Subcutaneous abdominal adipose tissue (tissue), 5 donors: ENCODE results near the gene GH1.
"Not testable (repeated sequence)": the region's sequence is repeated elsewhere in the genome, so short reads cannot be mapped to it uniquely, and the experiment has no call there.

Experiments
- H3K27ac ChIP-seq: one replicate; pipeline ENCODE4 v1.7.0; 2013; ENCODE audit warnings: low read depth, mild to moderate bottlenecking, inconsistent platforms, low read length, moderate library complexity
- H3K27me3 ChIP-seq, 5 donors: one replicate each; pipeline ENCODE4 v1.7.0; 2013; ENCODE audit warnings: low read length in 5 of 5, inconsistent platforms in 1 of 5; ENCODE audit not compliant: control insufficient read depth in 5 of 5, insufficient read depth in 4 of 5
- H3K36me3 ChIP-seq, 5 donors: one replicate each; pipeline ENCODE4 v1.7.0; 2013; ENCODE audit warnings: low read length in 5 of 5; ENCODE audit not compliant: control insufficient read depth in 5 of 5, insufficient read depth in 5 of 5
- H3K4me1 ChIP-seq, 5 donors: one replicate each; pipeline ENCODE4 v1.7.0; 2013; ENCODE audit warnings: low read length in 5 of 5, mild to moderate bottlenecking in 3 of 5, moderate library complexity in 1 of 5; ENCODE audit not compliant: control insufficient read depth in 5 of 5, insufficient read depth in 5 of 5
- H3K4me3 ChIP-seq, 5 donors: one replicate each; pipeline ENCODE4 v1.7.0; 2013; ENCODE audit warnings: low read length in 5 of 5, low read depth in 1 of 5
- H3K9ac ChIP-seq, 5 donors: one replicate each; pipeline ENCODE4 v1.7.0; 2013; ENCODE audit warnings: low read length in 5 of 5, mild to moderate bottlenecking in 4 of 5, moderate library complexity in 3 of 5
- H3K9me3 ChIP-seq, 5 donors: one replicate each; pipeline ENCODE4 v1.7.0; 2013; ENCODE audit warnings: low read length in 5 of 5; ENCODE audit not compliant: control insufficient read depth in 5 of 5
- donor health status: healthy.
- donor health status: healthy.
- donor health status: healthy.
- donor health status: healthy.
- donor health status: healthy.

GH1 gene

GRCh38 chr17:63917646-63918045, 993 bp downstream of the GH1 start:
- no peak overlapping the region for H3K9ac ChIP-seq
- no peak overlapping the region for H3K27ac ChIP-seq
- H3K4me3 ChIP-seq, result no peak overlapping the region
- H3K27me3 ChIP-seq, result peaks cover 0 to 4% (median 2%) of the 10 kb centered on the region in 5 donors
- H3K4me1 ChIP-seq, result peaks cover 0 to 10% (median 1%) of the 10 kb centered on the region in 5 donors
- H3K36me3 ChIP-seq, result no peaks in the 10 kb centered on the region
- H3K9me3 ChIP-seq, result no peaks in the 10 kb centered on the region

DNA sequence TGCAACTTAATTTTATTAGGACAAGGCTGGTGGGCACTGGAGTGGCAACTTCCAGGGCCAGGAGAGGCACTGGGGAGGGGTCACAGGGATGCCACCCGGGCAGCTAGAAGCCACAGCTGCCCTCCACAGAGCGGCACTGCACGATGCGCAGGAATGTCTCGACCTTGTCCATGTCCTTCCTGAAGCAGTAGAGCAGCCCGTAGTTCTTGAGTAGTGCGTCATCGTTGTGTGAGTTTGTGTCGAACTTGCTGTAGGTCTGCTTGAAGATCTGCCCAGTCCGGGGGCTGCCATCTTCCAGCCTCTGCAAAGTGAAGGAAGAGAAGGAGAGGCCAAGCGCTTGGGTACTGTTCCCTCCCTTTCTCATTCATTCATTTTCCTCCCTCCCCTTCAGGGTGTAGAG, 1.4 kb downstream of the GH1 start:
- not testable (repeated sequence) for H3K27me3 ChIP-seq, H3K36me3 ChIP-seq, H3K9me3 ChIP-seq, H3K27ac ChIP-seq, H3K9ac ChIP-seq, H3K4me3 ChIP-seq
- H3K4me1 ChIP-seq, result peaks cover 0 to 10% (median 1%) of the 10 kb centered on the region in 5 donors

GRCh38 chr17:63916566-63917185, 2.0 kb downstream of the GH1 start:
- Histone ChIP-seq H3K36me3 (no peaks in the 10 kb centered on the region), H3K9me3 (no peaks in the 10 kb centered on the region), H3K27me3 (peaks cover 0 to 4% (median 2%) of the 10 kb centered on the region in 5 donors), H3K4me1 (peaks cover 0 to 10% (median 1%) of the 10 kb centered on the region in 5 donors), H3K27ac (no peak overlapping the region), H3K4me3 (no peak overlapping the region), H3K9ac (no peak overlapping the region)

DNA sequence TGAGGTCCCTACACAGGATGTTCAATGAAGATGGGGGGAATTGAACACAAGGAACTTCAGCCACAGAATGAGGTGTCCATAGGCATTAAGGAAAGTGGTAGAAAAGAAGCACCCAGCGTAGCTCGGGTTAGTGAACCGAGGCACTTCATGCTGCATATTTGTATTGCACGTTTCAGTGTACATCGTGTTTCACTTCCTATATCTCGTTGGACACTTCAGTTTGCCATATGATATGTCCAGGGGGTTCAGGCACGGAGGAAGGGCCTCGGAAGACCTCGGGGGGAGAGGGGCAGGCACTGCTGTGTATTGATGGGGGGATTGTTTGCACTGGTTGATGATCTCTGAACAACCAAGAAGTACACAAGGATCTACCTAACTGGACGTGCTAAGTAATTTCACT, 2.9 kb downstream of the GH1 start:
- not testable (repeated sequence) for H3K36me3 ChIP-seq, H3K9me3 ChIP-seq, H3K9ac ChIP-seq, H3K27ac ChIP-seq, H3K27me3 ChIP-seq, H3K4me3 ChIP-seq
- peaks cover 0 to 10% (median 1%) of the 10 kb centered on the region in 5 donors for H3K4me1 ChIP-seq

DNA sequence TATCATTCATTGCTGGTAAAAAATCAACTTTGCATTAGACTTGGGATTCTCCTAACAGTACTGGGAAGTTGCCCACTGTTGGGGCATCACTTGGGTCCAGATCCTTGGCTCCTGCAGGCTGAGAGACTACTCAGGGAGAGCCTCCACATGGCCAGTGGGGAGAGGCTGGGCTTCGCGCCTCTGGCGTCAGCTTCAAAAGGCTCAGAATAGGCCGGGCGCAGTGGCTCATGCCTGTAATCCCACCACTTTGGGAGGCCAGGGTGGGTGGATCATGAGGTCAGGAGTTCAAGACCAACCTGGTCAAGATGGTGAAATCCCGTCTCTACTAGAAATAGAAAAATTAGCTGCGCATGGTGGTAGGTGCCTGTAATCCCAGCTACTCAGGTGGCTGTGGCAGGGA, 4.2 kb downstream of the GH1 start:
- Histone ChIP-seq H3K27ac (no peak overlapping the region), H3K27me3 (peaks cover 0 to 7% (median 4%) of the 10 kb centered on the region in 5 donors), H3K4me3 (no peak overlapping the region), H3K36me3 (no peaks in the 10 kb centered on the region), H3K9ac (no peak overlapping the region), H3K9me3 (no peaks in the 10 kb centered on the region), H3K4me1 (peaks cover 0 to 10% (median 1%) of the 10 kb centered on the region in 5 donors)

DNA sequence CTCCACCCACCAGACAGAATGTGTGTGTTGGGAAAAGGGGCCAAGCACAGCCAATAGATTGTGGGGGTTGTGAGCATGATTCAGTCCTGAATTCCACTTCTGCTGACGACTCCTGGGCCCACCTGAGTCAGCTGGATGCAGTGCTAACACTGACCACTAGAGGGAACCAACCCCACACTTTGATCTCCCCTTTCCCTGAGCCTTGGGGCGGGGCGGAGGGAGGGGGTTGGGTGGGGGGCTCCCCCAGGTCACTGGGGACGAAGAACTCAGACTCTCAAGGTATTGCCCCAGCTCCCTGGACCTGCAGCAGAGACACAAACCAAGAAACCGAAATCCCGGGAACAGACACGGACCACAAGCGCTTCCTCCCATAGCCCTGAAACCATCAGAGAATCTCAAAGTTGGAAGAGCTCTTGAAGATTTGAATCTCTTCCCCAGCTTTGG, 7.0 kb downstream of the GH1 start:
- H3K27me3 ChIP-seq, result peaks cover 0 to 4% (median 2%) of the 10 kb centered on the region in 5 donors
- H3K36me3 ChIP-seq, result no peaks in the 10 kb centered on the region
- no peak overlapping the region for H3K27ac ChIP-seq
- H3K9me3 ChIP-seq, result no peaks in the 10 kb centered on the region
- no peak overlapping the region for H3K9ac ChIP-seq
- H3K4me1 ChIP-seq, result no peaks in the 10 kb centered on the region
- no peak overlapping the region for H3K4me3 ChIP-seq

- peaks cover 0 to 4% (median 2%) of the 10 kb centered on the region in 5 donors for H3K27me3 ChIP-seq
- H3K4me3 ChIP-seq, result no peak within 1 kb of the TSS
- no peaks in the 10 kb centered on the region for H3K4me1 ChIP-seq
- no peak within 1 kb of the TSS for H3K9ac ChIP-seq
- H3K9me3 ChIP-seq, result no peaks in the 10 kb centered on the region
- no peak within 1 kb of the TSS for H3K27ac ChIP-seq
- no peaks in the 10 kb centered on the region for H3K36me3 ChIP-seq
Measured at GRCh38 chr17:63911041-63911635, 7.5 kb downstream of the GH1 start, which contains the start of gene CSHL1. CSHL1 (minus strand) TSS chr17:63911258; CDS start chr17:63911196, 62 bp downstream.

GRCh38 chr17:63910096-63910495, 8.5 kb downstream of the GH1 start:
- Histone ChIP-seq H3K4me1 (no peaks in the 10 kb centered on the region), H3K27ac (no peak overlapping the region), H3K9ac (no peak overlapping the region), H3K9me3 (no peaks in the 10 kb centered on the region), H3K4me3 (no peak overlapping the region), H3K36me3 (no peaks in the 10 kb centered on the region), H3K27me3 (peaks cover 0 to 4% (median 2%) of the 10 kb centered on the region in 5 donors)

DNA sequence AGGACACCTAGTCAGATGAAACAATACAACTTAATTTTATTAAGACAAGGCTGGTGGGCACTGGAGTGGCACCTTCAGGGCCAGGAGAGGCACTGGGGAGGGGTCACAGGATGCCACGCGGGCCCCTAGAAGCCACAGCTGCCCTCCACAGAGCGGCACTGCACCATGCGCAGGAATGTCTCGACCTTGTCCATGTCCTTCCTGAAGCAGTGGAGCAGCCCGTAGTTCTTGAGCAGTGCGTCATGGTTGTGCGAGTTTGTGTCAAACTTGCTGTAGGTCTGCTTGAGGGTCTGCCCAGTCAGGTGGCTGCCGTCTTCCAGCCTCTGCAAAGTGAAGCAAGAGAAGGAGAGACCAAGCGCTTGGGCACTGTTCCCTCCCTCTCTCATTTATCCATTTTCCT, 9.1 kb downstream of the GH1 start:
- H3K9ac ChIP-seq, H3K36me3 ChIP-seq, H3K4me1 ChIP-seq, H3K27me3 ChIP-seq, H3K9me3 ChIP-seq, H3K4me3 ChIP-seq, H3K27ac ChIP-seq: not testable (repeated sequence)

- not testable (repeated sequence) for H3K4me3 ChIP-seq, H3K27me3 ChIP-seq, H3K36me3 ChIP-seq, H3K9me3 ChIP-seq, H3K4me1 ChIP-seq, H3K27ac ChIP-seq, H3K9ac ChIP-seq
Measured at GRCh38 chr17:63907161-63907778, 11.4 kb downstream of the GH1 start.
